ENCODE results near the gene SLC22A2. TPM values are rescaled to one million over a fixed set of nuclear protein-coding genes. Genes with fewer than 3 reads are reported as not detected.

SLC22A2 gene
- total RNA-seq, 4 donors from 2014 or later, result not detected

- WGBS, 2 donors, result 95 to 100% methylated on average over 2 of the region's 2 CpGs
- intact Hi-C loops (cut with DNase I; ENCODE audit: low total_unique reads), result no loop called here
- H3K4me3 ChIP-seq (ENCODE audit: low read depth, poor library complexity, severe bottlenecking), result no peak overlapping the region
- DNase-seq (ENCODE audit: low spot score in 2 of 2), result no peak
- TF ChIP-seq CTCF (IDR thresholded peaks at IDR 0.05), result no peak
- no peak for TF ChIP-seq POLR2A (IDR thresholded peaks at IDR 0.05)
These were observed 14.1 kb upstream of the SLC22A2 start for GRCh38 chr6:160272707-160273106.

- H3K4me3 ChIP-seq (ENCODE audit: low read depth, poor library complexity, severe bottlenecking), result no peak overlapping the region
- intact Hi-C loops (cut with DNase I; ENCODE audit: low total_unique reads), result no loop called here
- 90 to 93% methylated on average over 6 of the region's 6 CpGs for WGBS, 2 donors
- TF ChIP-seq CTCF (IDR thresholded peaks at IDR 0.05) (no peak), POLR2A (IDR thresholded peaks at IDR 0.05) (no peak)
- no peak for DNase-seq (ENCODE audit: low spot score in 2 of 2)
These were observed 11.7 kb upstream of the SLC22A2 start for GRCh38 chr6:160270347-160270746.

GRCh38 chr6:160269771-160270170, 11.2 kb upstream of the SLC22A2 start:
- no peak for DNase-seq (ENCODE audit: low spot score in 2 of 2)
- no peak for TF ChIP-seq CTCF (IDR thresholded peaks at IDR 0.05)
- TF ChIP-seq POLR2A (IDR thresholded peaks at IDR 0.05), result no peak
- no peak overlapping the region for H3K4me3 ChIP-seq (ENCODE audit: low read depth, poor library complexity, severe bottlenecking)
- WGBS, 2 donors, result 86 to 87% methylated on average over 3 of the region's 3 CpGs
- intact Hi-C loops (cut with DNase I; ENCODE audit: low total_unique reads), result no loop called here

- TF ChIP-seq POLR2A (IDR thresholded peaks at IDR 0.05), result no peak
- no peak for TF ChIP-seq CTCF (IDR thresholded peaks at IDR 0.05)
- DNase-seq (ENCODE audit: low spot score in 2 of 2), result no peak
- 81 to 86% methylated on average over 4 of the region's 4 CpGs for WGBS, 2 donors
- H3K4me3 ChIP-seq (ENCODE audit: low read depth, poor library complexity, severe bottlenecking), result no peak overlapping the region
- intact Hi-C loops (cut with DNase I; ENCODE audit: low total_unique reads), result no loop called here
These were observed 10.5 kb upstream of the SLC22A2 start for GRCh38 chr6:160269023-160269521.

- H3K4me3 ChIP-seq (ENCODE audit: low read depth, poor library complexity, severe bottlenecking), result no peak overlapping the region
- DNase-seq (ENCODE audit: low spot score in 2 of 2), result no peak
- 85 to 91% methylated on average over 6 of the region's 6 CpGs for WGBS, 2 donors
- intact Hi-C loops (cut with DNase I; ENCODE audit: low total_unique reads), result no loop called here
- no peak for TF ChIP-seq POLR2A (IDR thresholded peaks at IDR 0.05)
- TF ChIP-seq CTCF (IDR thresholded peaks at IDR 0.05), result no peak
These were observed 8.5 kb upstream of the SLC22A2 start for GRCh38 chr6:160267102-160267501.

- no peak for TF ChIP-seq CTCF (IDR thresholded peaks at IDR 0.05)
- TF ChIP-seq POLR2A (IDR thresholded peaks at IDR 0.05), result no peak
- no peak overlapping the region for H3K4me3 ChIP-seq (ENCODE audit: low read depth, poor library complexity, severe bottlenecking)
- intact Hi-C loops (cut with DNase I; ENCODE audit: low total_unique reads), result no loop called here
- WGBS, 2 donors, result 76 to 81% methylated on average over 6 of the region's 6 CpGs
- no peak for DNase-seq (ENCODE audit: low spot score in 2 of 2)
These were observed 7.4 kb upstream of the SLC22A2 start for GRCh38 chr6:160265869-160266476.

Measured in lower leg skin (tissue), 4 donors.